Left renal pelvis (tissue), 4 donors: ENCODE data around the gene MRPS35. TPM values are rescaled to one million over a fixed set of nuclear protein-coding genes. Genes with fewer than 3 reads are reported as not detected.
A peak's percentile ranks its signal among the peaks of the same experiment; 100 is the strongest.

ENCODE experiments used
- DNase-seq, 4 donors: peaks; one replicate each; pipeline ENCODE4 v3.0.0-alpha.2; 2013; ENCODE audit warnings: low read depth in 4 of 4, low spot score in 3 of 4
- polyA plus RNA-seq, 4 donors: library from polyadenylated mRNA; unstranded; fragments of 120-200 nt; gene quantifications; one replicate each; pipeline ENCODE4 v1.2.1, GENCODE V29; 2013; ENCODE audit not compliant: insufficient read length in 4 of 4

MRPS35 gene
- polyA plus RNA-seq, result 10 to 100 TPM; 43.4 to 92.2 (median 77.7) TPM

- peak; percentile 80 to 83 (median 82) for DNase-seq
Measured at GRCh38 chr12:27710592-27711316, at the start of gene MRPS35. TSS of gene MRPS35 (plus strand) at chr12:27710832. CDS start at chr12:27710844, 12 bp downstream.

GRCh38 chr12:27665704-27666103 lies 44.9 kb upstream of the MRPS35 start:
- no peak for DNase-seq

- no peak for DNase-seq
Measured at GRCh38 chr12:27666510-27666909, 44.1 kb upstream of the MRPS35 start.

- no peak for DNase-seq
Measured at GRCh38 chr12:27667540-27667939, 43.1 kb upstream of the MRPS35 start.

- DNase-seq, result peak in 1 of 4 donors; percentile 2
Measured at GRCh38 chr12:27672051-27672450, 38.6 kb upstream of the MRPS35 start.

GRCh38 chr12:27672643-27673042 lies 38.0 kb upstream of the MRPS35 start:
- no peak for DNase-seq

DNA sequence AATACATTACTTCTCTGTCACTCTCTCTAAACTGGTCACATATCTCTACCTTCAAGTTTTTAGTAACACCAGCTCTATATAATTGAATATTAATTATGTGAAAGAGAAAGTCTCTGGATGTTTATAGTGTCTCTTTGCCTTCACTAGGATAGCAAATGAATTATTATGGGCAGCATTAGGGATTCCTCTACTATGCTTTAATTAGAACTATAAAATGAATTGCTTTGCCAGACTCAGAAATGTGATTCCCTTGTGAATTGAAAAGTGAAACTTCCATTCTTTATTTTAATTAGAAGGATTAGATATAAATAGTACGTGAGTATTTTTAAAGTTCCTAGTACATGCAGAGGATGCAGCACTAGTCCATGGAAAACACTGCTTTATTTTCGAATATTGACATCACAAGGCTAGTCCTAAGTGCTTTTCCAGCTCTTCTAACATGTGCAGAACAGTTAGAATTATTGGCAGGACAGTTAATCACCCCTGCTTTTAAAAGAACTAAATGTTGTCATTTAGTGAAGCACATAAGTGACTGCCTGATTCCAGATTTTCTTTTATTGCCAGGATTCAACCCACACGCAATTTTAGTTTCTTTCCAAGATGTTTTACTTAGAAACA lies 37.4 kb upstream of the MRPS35 start:
- DNase-seq, result no peak

DNA sequence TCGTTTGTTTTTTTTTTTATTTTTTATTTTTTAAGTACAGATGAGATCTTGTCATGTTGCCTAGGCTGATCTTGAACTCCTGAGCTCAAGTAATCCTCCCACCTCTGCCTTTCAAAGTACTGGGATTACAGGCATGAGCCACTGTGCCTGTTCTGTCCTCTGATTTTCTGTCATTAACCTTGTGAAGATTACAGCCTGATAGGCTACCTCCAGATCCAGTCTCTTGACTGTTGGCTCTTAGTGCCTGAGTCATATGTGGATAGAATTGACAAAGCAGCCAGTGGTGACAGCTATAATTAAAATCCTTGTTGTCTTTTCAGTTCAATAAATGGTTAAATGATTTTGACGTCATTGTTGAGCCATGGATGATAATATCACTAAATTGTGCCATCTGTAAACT lies 35.6 kb upstream of the MRPS35 start:
- DNase-seq, result no peak

DNA sequence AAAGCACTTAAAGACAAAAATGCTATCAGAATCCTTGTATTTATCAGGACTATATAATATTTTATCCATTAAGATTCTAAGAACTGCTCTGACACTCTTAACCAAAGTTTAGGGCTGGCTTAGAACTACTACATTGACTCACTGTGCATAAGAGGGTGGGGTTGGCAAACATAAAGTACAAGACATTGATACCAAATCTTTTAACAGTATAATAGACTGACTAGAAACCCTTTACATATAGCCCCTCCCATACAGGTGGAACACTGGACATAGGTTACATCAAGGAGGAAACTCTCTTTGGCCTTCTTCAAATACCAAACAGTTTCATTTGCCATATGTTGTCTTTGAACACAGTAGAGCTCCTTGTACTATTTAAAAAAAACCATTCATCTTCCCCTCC lies 30.0 kb upstream of the MRPS35 start:
- no peak for DNase-seq

DNA sequence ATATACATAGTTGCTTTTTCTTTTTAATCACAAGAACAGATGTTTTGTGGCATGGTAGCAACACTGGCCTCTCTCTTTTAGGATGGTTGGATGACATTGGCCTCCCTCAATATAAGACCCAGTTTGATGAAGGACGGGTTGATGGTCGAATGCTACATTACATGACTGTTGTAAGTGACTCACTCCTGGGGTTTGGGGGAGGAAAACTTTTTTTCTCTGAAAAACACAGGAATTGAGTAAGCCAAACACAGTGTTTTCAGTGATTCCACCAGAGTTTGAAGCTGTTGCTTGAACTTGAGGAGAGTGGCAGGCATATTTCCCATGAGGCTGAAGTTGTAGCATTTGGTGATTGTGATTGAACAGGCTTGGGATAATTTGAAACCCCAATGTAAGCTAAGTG lies 28.1 kb upstream of the MRPS35 start:
- no peak for DNase-seq

GRCh38 chr12:27685274-27685673 lies 25.4 kb upstream of the MRPS35 start:
- DNase-seq, result no peak

GRCh38 chr12:27686147-27686546 lies 24.5 kb upstream of the MRPS35 start:
- no peak for DNase-seq

- no peak for DNase-seq
Measured at GRCh38 chr12:27688671-27689070, 22.0 kb upstream of the MRPS35 start.

DNA sequence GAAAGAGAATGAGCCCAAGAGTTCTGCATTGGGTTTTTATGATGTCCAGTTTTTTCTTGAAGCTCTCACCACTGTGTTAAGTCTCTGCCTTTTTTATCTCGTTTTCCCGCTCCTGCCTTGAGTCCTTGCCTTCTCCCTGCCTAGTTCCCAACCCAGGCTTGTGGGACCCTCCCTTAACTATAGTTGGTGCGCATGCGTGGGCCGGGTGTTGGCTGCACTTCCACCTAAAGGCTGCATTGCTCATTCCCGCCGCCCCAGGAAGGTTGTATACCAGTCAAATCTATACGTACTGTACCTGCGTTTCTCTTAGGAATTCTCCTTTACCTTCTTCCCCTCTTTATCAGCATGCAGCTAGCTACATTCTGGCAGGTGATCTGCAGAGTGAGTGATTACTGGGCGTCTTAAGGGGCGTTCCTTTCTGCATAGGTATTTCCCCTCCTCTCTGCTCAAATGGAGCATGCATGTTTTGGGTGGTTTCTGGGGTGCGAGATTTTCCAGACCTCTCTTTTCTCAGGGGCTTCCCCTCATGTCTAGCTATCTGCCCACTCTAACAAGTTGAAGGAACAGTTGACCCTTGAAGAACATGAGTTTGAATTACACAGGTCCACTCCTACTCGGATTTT lies 21.0 kb upstream of the MRPS35 start:
- DNase-seq, result no peak

- no peak for DNase-seq
Measured at GRCh38 chr12:27693403-27693802, 17.2 kb upstream of the MRPS35 start.

DNA sequence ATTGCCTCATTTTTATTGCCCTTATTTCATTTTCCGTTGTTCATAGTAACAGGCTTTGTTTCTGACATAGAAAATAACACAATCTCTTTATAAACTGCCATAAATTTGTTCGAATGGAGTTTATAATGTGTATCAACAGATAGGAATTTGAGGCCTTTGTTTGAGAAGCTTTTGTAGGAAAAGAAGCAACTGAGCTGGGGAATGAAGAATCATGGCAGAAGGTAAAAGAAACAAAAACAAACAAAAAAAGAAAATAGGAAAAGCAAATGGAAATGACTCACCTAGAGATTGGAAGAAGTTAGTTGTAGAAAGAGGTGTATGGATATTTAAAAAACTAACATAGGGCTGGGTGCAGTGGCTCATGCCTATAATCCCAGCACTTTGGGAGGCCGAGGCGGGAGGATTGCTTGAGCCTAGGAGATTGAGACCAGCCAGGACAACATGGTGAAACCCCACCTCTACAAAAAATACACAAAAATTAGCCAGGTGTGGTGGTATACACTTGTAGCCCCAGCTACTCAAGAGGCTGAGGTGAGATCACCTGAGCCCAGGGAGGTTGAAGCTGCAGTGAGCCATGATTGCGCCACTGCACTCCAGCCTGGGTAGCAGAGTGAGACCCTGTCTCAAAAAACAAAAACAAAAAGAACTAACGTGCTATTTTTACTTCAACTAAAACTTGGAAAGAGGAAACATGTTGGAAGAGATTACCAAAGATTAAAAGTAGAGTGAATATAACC lies 14.9 kb upstream of the MRPS35 start:
- no peak for DNase-seq

GRCh38 chr12:27696293-27696652 lies 14.4 kb upstream of the MRPS35 start, which contains the start of gene REP15:
TSS of gene REP15 (plus strand) at chr12:27696447. CDS start at chr12:27696563, 116 bp downstream.
- no peak for DNase-seq

DNA sequence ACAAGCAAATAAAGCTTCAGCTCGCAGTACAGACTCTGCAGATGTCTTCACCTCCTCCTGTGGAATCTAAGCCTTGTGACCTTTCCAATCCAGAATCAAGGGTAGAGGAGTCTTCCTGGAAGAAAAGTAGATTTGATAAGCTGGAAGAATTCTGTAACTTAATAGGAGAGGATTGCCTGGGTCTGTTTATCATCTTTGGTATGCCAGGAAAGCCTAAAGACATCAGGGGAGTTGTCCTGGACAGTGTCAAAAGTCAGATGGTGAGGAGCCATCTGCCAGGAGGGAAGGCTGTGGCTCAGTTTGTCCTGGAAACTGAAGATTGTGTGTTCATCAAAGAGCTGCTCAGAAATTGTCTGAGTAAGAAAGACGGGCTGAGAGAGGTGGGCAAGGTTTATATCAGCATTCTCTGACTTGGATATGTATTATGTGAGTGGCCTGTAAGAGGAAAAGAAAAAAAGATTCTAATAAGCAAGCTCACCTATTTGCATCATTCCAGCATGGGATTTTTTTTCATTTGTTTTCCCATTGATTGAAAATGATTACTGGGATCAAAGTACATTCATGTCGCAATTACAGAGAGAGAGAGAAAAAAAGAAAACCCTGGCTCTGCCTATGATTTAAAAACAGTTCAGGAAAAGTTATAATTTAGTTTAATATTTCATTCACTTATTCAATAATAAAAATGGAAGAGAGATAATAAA lies 13.6 kb upstream of the MRPS35 start:
- no peak for DNase-seq

- DNase-seq, result peak; percentile 38 to 68 (median 60)
Measured at GRCh38 chr12:27703720-27704452, 6.7 kb upstream of the MRPS35 start.

- DNase-seq, result no peak
Measured at GRCh38 chr12:27705263-27705662, 5.4 kb upstream of the MRPS35 start.
